Heart left ventricle (tissue), 16 donors: Measurements from ENCODE around the gene ARL15. TPM values are rescaled to one million over a fixed set of nuclear protein-coding genes. Genes with fewer than 3 reads are reported as not detected.

Experiments
- ATAC-seq, 4 donors: fragments of 200-7000 bp; cut with Tn5 transposase; one replicate each; pipeline ENCODE4 v1.9.1; 2020 to 2022; ENCODE audit warnings: moderate library complexity in 4 of 4, mild to moderate bottlenecking in 3 of 4, moderate number of reproducible peaks in 1 of 4
- DNase-seq, 5 donors: peaks; one replicate each; pipeline ENCODE4 v3.0.0-alpha.2; 2020
- H3K27ac ChIP-seq, 12 donors: fragments of 200-600 bp; sonication (generic) in 4 of 12; one replicate each; pipeline versions ENCODE4 v1.5.0 to v1.8.0; 2016 to 2022; ENCODE audit warnings: mild to moderate bottlenecking in 2 of 12
- H3K27me3 ChIP-seq, 9 donors: fragments of 200-600 bp; sonication (generic) in 2 of 9; one replicate each; pipeline versions ENCODE4 v1.5.1 to v1.8.0; 2016 to 2022; ENCODE audit warnings: mild to moderate bottlenecking in 3 of 9
- H3K36me3 ChIP-seq, 9 donors: fragments of 200-600 bp; sonication (generic) in 2 of 9; one replicate each; pipeline versions ENCODE4 v1.5.0 to v1.8.0; 2018 to 2022; ENCODE audit warnings: mild to moderate bottlenecking in 2 of 9
- H3K4me1 ChIP-seq, 12 donors: fragments of 200-600 bp; sonication (generic) in 4 of 12; one replicate each; pipeline versions ENCODE4 v1.5.0 to v1.8.0; 2016 to 2022; ENCODE audit warnings: mild to moderate bottlenecking in 3 of 12
- H3K4me3 ChIP-seq, 12 donors: fragments of 200-600 bp; sonication (generic) in 4 of 12; one replicate each; pipeline versions ENCODE4 v1.5.0 to v1.8.0; 2017 to 2022; ENCODE audit warnings: mild to moderate bottlenecking in 9 of 12, moderate library complexity in 4 of 12
- H3K9me3 ChIP-seq, 12 donors: fragments of 200-600 bp; sonication (generic) in 4 of 12; one replicate each; pipeline versions ENCODE4 v1.5.0 to v1.8.0; 2016 to 2022; ENCODE audit warnings: mild to moderate bottlenecking in 1 of 12
- POLR2A ChIP-seq, 2 donors: fragments of 450-650 bp; IDR thresholded peaks; one replicate each; pipeline ENCODE4 v1.6.1; 2017; ENCODE audit warnings: antibody characterized with exemption in 2 of 2, mild to moderate bottlenecking in 2 of 2, moderate library complexity in 2 of 2
- WGBS, 4 donors: extraction: QIAGEN DNeasy Blood & Tissue Kit in 2 of 4; methylation state at CpG; one replicate each; pipeline versions ENCODE4 v1.1.5 to v1.1.7; 2013 to 2018; 5-methylcytosine and 5-hydroxymethylcytosine counted together
- intact Hi-C, 10 donors: fragments of 100-400 bp; cut with DNase I; formaldehyde crosslinking; loops; one replicate each; pipeline versions ENCODE4 v1.11.1 to v1.14.2; 2022
- polyA plus RNA-seq, 2 donors: library from polyadenylated mRNA; stranded (reverse); fragments of 200-250 nt; gene quantifications; one replicate each; pipeline ENCODE4 v1.2.3, GENCODE V29; 2013
- total RNA-seq, 9 donors: library from RNA; depleted of rRNA in 2 of 9; stranded (reverse); fragments of >200 nt in 2 of 9; fragmentation: NEBNext Ultra II Directional in 3 of 9; extraction: Animal tissue kit (Norgen Biotek cat#: 25700) in 3 of 9; gene quantifications; one replicate each; pipeline versions ENCODE4 v1.1.0 to v1.2.4, GENCODE V29; 2016 to 2023
- TF ChIP-seq, protein P1 (sequence below), 12 donors: fragments of 200-600 bp; sonication (generic) in 4 of 12; IDR thresholded peaks; one replicate each; pipeline versions ENCODE4 v1.5.0 to v1.8.0; 2018 to 2022; ENCODE audit warnings: antibody characterized with exemption in 12 of 12, mild to moderate bottlenecking in 5 of 12
- donor health status: ischemic (EF 13 %, LVEDD 7.1; RV severe dilation, severe dysfunction).
- donor health status: healthy with polysubstance abuse.
- donor health status: DM: no; HTN: yes; CAD: no.
- donor health status: DM: no; HTN: no; CAD: no.
- donor health status: ischemic (EF 25% LVEDD 6.9; RV normal size, moderate dysfunction).
- donor health status: ischemic (EF 25% LVEDD 5.7; RV mildly dilated, moderate dysfunction).
- donor health status: healthy.
- donor health status: DM: yes; HTN: yes; CAD: no.
- donor health status: ischemic (EF 35%, LVEDD 5.7; RV mildly dilated, moderate dysfunction).
- donor health status: nonischemic (EF 11% LVEDD 7.7; RV severe dilation, severe dysfunction).
- donor health status: DM: yes; HTN: yes; CAD: no.
- donor health status: PGD.
- donor health status: ischemic (EF 29% LVEDD 5.4; RV normal size, mild dysfunction).
- donor health status: nonischemic (EF 23%, LVEDD 6.1; RV moderate dilation, normal function).

Gene ARL15
- total and polyA plus RNA-seq, 11 donors = 7.1 to 35.0 (median 23.2) TPM

GRCh38 chr5:54332720-54333119 lies 22.3 kb upstream of the ARL15 start:
- Histone ChIP-seq H3K9me3 (peaks cover 0 to 34% (median 9%) of the 10 kb centered on the region in 12 donors), H3K27ac (no peak overlapping the region), H3K4me3 (no peak overlapping the region), H3K4me1 (peaks cover 0 to 4% (median 0%) of the 10 kb centered on the region in 12 donors), H3K36me3 (no peaks in the 10 kb centered on the region), H3K27me3 (no peaks in the 10 kb centered on the region)
- intact Hi-C loops = no loop called here
- DNase-seq (no peak), ATAC-seq (no peak)
- 41 to 61% (median 42%) methylated on average over 1 of the region's 1 CpG for WGBS, 4 donors
- no peak for TF ChIP-seq POLR2A (IDR thresholded peaks at IDR 0.05)
- TF ChIP-seq, protein P1, sequence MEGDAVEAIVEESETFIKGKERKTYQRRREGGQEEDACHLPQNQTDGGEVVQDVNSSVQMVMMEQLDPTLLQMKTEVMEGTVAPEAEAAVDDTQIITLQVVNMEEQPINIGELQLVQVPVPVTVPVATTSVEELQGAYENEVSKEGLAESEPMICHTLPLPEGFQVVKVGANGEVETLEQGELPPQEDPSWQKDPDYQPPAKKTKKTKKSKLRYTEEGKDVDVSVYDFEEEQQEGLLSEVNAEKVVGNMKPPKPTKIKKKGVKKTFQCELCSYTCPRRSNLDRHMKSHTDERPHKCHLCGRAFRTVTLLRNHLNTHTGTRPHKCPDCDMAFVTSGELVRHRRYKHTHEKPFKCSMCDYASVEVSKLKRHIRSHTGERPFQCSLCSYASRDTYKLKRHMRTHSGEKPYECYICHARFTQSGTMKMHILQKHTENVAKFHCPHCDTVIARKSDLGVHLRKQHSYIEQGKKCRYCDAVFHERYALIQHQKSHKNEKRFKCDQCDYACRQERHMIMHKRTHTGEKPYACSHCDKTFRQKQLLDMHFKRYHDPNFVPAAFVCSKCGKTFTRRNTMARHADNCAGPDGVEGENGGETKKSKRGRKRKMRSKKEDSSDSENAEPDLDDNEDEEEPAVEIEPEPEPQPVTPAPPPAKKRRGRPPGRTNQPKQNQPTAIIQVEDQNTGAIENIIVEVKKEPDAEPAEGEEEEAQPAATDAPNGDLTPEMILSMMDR (IDR thresholded peaks at IDR 0.05) = no peak

GRCh38 chr5:54329731-54330709 lies 19.6 kb upstream of the ARL15 start:
- Histone ChIP-seq H3K4me3 (no peak overlapping the region), H3K27me3 (peaks cover 0 to 2% (median 0%) of the 10 kb centered on the region in 9 donors), H3K4me1 (peaks cover 0 to 4% (median 0%) of the 10 kb centered on the region in 12 donors), H3K36me3 (no peaks in the 10 kb centered on the region), H3K27ac (no peak overlapping the region), H3K9me3 (peaks cover 0 to 8% (median 3%) of the 10 kb centered on the region in 12 donors)
- DNase-seq = no peak
- WGBS, 4 donors = 73 to 85% (median 80%) methylated on average over 4 of the region's 4 CpGs
- intact Hi-C loops = no loop called here
- peak; percentile 15 to 70 (median 58) for ATAC-seq
- TF ChIP-seq, protein P1 (IDR thresholded peaks at IDR 0.05) = no peak
- TF ChIP-seq POLR2A (IDR thresholded peaks at IDR 0.05) = no peak

DNA sequence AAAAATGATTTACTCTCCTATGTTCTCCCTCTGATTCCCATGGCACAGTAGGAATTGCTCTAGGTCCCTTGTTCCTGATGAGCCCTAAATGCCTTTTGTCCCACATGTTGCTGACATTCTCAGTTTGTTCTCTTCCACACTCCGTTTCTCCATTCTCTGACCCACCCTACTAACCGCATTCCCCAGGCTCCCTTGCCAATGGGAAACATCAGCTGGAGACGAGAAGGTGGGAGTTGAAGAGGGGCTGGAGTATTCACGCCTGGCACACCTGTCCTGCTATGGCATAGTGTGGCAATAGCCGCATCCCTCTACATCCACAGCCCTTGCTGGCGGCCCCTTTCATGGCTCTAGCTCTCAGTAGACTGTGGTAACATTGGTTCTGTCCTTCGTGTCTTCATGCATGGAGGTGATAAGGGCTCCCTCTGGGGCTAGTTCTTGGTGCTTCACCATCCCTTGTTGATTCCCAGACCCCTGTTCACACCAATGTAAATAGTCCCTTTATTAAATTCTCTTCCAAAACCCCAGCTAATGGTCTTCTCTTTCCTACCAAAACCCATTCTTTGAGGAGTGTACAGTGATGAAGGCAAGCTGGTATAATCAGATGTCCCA lies 16.4 kb upstream of the ARL15 start:
- Histone ChIP-seq H3K27ac (no peak overlapping the region), H3K4me1 (peaks cover 0 to 6% (median 0%) of the 10 kb centered on the region in 12 donors), H3K4me3 (no peak overlapping the region), H3K9me3 (no peaks in the 10 kb centered on the region), H3K27me3 (peaks cover 0 to 2% (median 0%) of the 10 kb centered on the region in 9 donors), H3K36me3 (no peaks in the 10 kb centered on the region)
- WGBS, 4 donors = 92 to 97% (median 95%) methylated on average over 7 of the region's 7 CpGs
- TF ChIP-seq, protein P1 (IDR thresholded peaks at IDR 0.05) = no peak
- no peak for TF ChIP-seq POLR2A (IDR thresholded peaks at IDR 0.05)
- ATAC-seq (no peak), DNase-seq (no peak)
- intact Hi-C loops = no loop called here
